ENCODE results near the gene STK33. TPM values are rescaled to one million over a fixed set of nuclear protein-coding genes. Genes with fewer than 3 reads are reported as not detected.
A peak's percentile ranks its signal among the peaks of the same experiment; 100 is the strongest.

The STK33 gene
- total RNA-seq, 1 donor from 2014 or later = 14.2 TPM

GRCh38 chr11:8356216-8356615 is 237.8 kb downstream of the STK33 start:
- DNase-seq (ENCODE audit: low spot score) = no peak

- DNase-seq (ENCODE audit: low spot score) = no peak
These were observed 238.6 kb downstream of the STK33 start for GRCh38 chr11:8355416-8355742.

DNA sequence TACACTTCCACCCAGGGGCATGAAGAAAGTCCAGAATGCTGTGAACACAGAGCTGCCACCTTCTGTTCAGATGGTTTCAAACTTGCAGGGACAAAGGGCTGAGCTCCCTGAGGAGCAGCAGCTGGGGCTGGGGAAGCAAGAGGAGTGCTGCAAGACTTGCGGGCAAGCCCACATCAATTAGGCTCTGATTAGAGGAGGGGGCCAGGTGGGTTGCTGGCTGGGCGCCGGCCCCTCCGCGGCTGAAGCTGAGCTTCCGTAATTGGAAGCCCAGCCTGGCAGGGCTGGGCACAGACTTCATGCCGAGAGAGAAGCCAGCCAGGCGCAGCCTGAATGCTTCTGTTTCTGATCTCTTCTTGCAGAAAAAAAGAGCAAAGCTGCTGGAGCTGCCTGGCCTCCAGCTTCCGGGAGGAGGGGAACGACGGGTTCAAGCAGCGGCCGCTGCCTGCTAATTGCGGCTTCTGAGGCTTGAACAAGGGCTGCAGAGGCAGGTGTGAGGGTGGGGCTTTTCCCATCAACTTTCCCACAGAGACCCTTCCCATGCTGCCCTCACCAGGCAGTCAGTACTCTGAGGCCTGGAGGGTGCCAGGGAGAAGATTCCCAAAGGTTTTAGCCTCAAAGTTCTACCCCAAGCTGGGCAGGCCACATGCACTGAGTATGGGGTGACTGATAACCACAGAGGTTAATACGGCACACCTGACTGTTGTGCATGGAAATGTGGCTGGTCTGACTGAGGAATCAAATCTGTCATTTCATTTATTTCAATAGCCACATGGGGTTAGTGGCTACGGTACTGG is 239.2 kb downstream of the STK33 start:
- DNase-seq (ENCODE audit: low spot score) = peak; percentile 15

GRCh38 chr11:8352876-8353505 is 241.0 kb downstream of the STK33 start:
- no peak for DNase-seq (ENCODE audit: low spot score)

DNA sequence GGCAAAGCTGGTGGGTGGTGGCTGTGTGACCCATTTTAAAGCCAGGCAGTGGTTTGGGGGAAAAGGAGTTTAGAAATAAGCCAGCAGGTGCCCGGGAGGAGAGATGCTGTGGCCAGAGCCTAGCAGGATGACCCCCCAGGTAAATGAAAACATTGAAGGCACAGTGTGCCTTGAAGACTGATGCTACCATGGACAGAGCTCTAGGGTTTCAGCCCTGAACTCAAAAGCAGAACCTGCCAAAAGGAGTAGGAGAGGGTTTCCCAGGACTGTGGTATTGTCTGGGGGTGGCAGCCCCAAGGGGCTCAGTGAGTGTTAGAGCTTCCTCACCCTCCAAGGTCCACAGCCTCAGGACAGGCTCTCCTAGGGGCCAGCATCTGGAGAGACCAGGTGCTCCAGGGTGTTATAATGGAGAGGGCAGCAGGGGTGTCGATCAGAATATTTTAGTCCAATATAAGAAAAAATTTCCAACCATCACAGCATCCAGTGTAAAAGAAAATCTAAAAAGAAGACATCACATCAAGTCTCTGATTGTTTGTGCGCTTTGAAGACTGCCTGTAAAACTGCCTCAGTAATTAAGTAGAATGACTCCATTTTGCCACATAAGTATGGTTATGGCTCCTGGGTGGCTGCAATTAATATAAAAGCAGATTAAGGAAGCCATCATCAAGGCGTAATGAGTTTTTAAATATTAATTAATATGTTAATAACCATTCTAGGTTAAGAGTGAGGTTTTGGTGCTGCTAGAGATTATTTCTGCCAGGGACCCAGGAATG is 241.7 kb downstream of the STK33 start:
- no peak for DNase-seq (ENCODE audit: low spot score)

- no peak for DNase-seq (ENCODE audit: low spot score)
These were observed 242.8 kb downstream of the STK33 start for GRCh38 chr11:8351223-8351622.

DNA sequence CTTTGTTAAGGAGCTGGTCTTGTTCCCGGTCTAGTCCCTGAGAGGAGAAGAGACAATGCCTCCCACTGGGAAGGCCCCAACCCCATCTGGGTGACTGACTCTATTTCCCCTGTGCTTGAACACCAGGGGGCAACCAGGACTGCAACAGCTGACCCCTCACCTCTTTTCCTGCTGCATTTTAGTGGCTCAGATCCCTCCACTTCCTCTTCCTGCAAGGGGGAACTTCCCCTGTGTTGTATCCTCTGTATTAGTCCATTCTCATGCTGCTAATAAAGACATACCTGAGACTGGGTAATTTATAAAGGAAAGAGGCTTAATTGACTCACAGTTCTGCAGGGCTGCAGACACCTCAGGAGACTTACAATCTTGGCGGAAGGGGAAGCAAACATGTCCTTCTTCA is 246.1 kb downstream of the STK33 start:
- no peak for DNase-seq (ENCODE audit: low spot score)

GRCh38 chr11:8346157-8346755 is 247.8 kb downstream of the STK33 start:
- no peak for DNase-seq (ENCODE audit: low spot score)

GRCh38 chr11:8345179-8345578 is 248.8 kb downstream of the STK33 start:
- no peak for DNase-seq (ENCODE audit: low spot score)

DNA sequence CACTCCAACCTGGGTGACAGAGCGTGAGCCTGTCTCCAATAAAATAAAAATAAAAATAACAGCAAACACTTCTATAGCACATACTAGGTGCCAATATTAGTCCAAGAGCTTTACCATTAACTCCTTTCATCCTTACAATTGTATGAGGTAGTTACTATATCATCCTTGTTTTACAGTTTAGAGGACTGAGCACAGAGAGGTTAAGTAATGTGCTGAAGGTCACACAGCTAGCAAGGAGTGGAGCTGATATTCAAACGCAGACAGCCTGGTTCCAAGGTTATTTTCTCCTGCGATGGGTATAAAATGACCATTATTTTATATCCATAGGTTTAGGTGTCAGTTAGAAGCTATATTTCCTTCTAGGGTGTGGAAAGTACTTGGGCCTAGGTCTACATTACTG is 249.7 kb downstream of the STK33 start:
- no peak for DNase-seq (ENCODE audit: low spot score)

DNA sequence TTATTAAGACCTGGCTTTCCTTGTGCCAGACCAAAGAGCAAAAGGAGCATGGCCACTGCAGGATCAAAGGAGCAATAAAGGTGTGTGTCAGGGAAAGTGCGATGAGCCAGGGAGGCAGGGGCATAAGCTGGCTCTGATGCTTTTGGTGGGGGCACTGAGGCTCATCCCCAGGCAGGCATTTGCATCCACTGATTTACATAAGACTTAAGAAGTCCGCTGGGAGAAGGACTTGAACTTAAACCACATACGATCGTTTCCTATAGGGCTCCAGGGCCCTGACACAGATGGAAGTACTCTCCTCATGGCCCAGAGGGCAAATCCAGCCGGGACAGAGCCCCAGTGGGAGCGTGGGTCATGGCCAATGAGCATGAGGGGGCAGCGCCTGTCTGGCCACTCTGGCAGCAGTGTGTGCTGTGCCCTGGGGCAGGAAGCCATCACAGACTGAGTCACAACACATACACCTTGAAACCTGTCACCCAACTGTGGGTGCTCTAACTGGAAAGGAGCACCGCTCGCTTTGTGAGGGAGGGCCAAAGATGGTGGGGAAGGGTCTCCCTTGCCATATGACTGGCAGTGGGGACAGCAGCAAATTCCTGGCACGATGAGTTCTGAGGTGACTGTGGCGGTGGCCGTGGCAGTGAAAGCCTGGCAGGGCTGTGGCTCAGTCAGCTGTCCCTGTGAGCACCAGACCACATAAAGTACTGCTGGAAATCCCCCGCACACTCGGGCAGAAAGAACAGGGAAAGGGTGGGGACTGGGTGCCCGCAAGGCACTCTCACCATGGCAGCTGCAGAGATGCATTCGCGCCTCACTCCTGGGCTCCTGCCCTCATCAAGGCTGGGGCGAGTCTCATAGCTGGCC is 251.0 kb downstream of the STK33 start:
- DNase-seq (ENCODE audit: low spot score) = no peak

GRCh38 chr11:8341996-8342395 is 252.0 kb downstream of the STK33 start:
- no peak for DNase-seq (ENCODE audit: low spot score)

Other genes with a start within 250 kb of the STK33 start
- gene TRIM66, start 88.4 kb upstream of the STK33 start, total RNA-seq = 7.1 TPM
- gene RPL27A, start 88.6 kb upstream of the STK33 start, total RNA-seq = 513 TPM